Stimulated activated CD4-positive, alpha-beta T cell treated with anti-CD3 and anti-CD28 coated beads, Interleukin-4, amount 100 ng/mL, for 1 hour (primary cell): ENCODE measurements around the gene TMC2.
"Not testable (repeated sequence)": the region's sequence is repeated elsewhere in the genome, so short reads cannot be mapped to it uniquely, and the experiment has no call there.

Source experiments
- DNase-seq: peaks from one replicate; pipeline ENCODE4 v3.0.0-alpha.2; 2020

TMC2 gene

DNA sequence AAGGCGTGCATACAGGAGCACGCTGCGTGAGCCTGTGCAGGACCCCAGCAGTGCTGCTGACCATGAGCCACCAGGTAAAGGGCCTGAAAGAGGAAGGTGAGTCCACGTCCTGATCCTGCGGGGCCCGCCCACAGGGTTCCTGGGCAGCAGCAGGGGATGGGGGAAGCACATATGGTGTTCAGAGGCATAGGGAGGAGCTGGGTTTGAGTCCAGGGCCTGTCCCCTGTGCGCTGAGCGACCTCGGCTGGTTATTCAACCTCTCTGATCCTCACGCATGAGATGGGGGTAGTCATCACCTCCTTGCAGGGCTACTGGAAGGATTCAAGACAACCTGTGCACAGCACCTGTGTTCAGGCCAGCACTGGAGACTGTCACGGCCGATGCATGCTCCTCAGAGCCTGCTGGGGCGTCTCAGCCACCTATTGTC is at the start of gene TMC2:
Gene TMC2 (plus strand): TSS at position 14 of the 427 bp plus-strand sequence. CDS start 49 bp downstream, at position 63.
- DNase-seq: no peak

GRCh38 chr20:2502808-2503384 is 33.5 kb upstream of the TMC2 start:
- not testable (repeated sequence) for DNase-seq

GRCh38 chr20:2504803-2505202 is 31.6 kb upstream of the TMC2 start:
- DNase-seq: not testable (repeated sequence)

DNA sequence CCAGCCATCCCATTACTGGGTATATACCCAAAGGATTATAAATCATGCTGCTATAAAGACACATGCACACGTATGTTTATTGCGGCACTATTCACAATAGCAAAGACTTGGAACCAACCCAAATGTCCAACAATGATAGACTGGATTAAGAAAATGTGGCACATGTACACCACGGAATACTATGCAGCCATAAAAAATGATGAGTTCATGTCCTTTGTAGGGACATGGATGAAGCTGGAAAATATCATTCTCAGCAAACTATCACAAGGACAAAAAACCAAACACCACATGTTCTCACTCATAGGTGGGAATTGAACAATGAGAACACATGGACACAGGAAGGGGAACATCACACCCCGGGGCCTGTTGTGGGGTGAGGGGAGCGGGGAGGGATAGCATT is 29.9 kb upstream of the TMC2 start:
- DNase-seq: not testable (repeated sequence)

GRCh38 chr20:2507464-2507863 is 28.9 kb upstream of the TMC2 start:
- no peak for DNase-seq

GRCh38 chr20:2507875-2508630 is 28.3 kb upstream of the TMC2 start:
- no peak for DNase-seq

GRCh38 chr20:2508631-2509467 is 27.5 kb upstream of the TMC2 start, which contains the start of gene ZNF343:
TSS of gene ZNF343 (minus strand) at chr20:2508915. CDS start at chr20:2493895, 15,020 bp downstream.
- DNase-seq: peak; percentile 70

DNA sequence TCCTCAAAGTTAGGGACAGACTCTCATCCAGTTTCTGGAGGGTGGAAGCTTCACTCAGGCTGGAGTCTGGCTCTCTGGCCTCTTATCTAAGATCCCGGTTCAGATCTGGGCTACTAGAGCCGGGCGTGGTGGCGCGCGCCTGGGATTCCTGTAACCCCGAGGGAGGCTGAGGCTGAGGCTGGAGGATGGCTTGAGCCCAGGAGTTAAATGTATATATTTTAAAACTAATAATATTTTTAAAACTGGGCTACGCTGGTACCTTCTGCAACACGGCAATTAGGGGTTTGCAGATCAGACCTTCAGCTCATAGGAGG is 26.9 kb upstream of the TMC2 start:
- no peak for DNase-seq

- no peak for DNase-seq
These were observed 26.6 kb upstream of the TMC2 start for GRCh38 chr20:2509794-2510193.

DNA sequence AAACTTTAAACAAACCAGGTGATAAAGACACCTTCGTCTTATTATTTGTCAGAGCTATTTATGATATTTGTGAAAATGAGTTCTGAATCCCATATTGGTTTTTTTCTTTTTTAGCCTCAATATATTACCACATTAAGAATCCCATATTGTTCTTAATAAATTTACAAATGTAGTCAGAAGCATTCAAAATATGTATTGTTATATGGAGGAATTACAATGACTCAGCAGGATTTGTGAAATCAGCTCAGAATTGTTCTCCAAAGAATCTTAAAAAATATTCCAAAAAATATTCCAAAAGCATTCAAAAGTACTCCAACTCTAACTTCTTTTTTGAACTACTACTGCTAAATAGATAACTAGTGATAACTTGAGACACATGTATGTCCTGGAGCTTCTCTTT is 21.2 kb upstream of the TMC2 start:
- no peak for DNase-seq

- DNase-seq: no peak
These were observed 20.0 kb upstream of the TMC2 start for GRCh38 chr20:2516399-2516798.

DNA sequence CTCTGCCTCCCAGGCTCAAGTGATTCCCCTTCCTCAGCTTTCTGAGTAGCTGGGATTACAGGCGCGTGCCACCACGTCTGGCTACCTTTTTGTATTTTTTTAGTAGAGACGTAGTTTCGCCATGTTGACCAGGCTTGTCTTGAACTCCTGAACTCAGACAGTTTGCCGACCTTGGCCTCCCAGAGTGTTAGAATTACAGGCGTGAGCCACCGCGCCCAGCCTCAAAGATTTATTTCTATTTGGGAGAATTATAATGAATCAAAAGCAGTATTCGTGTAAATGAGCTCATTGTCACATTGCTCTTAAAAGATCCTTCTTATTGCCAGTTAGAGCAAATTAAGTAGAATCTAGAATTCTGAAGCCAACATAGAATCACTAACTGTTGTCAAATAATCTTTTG is 18.3 kb upstream of the TMC2 start:
- DNase-seq: no peak

GRCh38 chr20:2518558-2518957 is 17.8 kb upstream of the TMC2 start:
- DNase-seq: no peak

- no peak for DNase-seq
These were observed 17.1 kb upstream of the TMC2 start for GRCh38 chr20:2519115-2519809.

- DNase-seq: no peak
These were observed 15.8 kb upstream of the TMC2 start for GRCh38 chr20:2520617-2521016.

GRCh38 chr20:2521369-2522305 is 14.7 kb upstream of the TMC2 start:
- DNase-seq: peak; percentile 58

DNA sequence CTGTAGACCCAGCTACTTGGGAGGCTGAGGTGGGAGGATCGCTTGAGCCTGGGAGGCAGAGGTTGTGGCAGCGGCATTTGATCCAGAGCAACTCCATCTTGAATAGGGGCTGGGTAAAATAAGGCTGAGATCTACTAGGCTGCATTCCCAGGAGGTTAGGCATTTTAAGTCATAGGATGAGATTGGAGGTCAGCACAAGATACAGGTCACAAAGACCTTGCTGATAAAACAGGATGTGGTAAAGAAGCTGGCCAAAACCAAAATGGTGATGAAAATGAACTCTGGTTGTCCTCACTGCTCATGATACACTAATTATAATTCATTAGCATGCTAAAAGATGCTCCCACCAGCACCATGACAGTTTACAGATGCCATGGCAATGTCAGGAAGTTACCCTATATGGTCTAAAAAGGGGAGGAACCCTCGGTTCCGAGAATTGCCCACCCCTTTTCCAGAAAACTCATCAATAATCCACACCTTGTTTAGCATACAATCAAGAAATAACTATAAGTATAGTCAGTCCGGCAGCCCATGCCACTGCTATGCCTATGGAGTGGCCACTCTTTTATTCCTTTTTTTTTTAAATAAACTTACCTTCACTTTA is 13.4 kb upstream of the TMC2 start:
- not testable (repeated sequence) for DNase-seq

DNA sequence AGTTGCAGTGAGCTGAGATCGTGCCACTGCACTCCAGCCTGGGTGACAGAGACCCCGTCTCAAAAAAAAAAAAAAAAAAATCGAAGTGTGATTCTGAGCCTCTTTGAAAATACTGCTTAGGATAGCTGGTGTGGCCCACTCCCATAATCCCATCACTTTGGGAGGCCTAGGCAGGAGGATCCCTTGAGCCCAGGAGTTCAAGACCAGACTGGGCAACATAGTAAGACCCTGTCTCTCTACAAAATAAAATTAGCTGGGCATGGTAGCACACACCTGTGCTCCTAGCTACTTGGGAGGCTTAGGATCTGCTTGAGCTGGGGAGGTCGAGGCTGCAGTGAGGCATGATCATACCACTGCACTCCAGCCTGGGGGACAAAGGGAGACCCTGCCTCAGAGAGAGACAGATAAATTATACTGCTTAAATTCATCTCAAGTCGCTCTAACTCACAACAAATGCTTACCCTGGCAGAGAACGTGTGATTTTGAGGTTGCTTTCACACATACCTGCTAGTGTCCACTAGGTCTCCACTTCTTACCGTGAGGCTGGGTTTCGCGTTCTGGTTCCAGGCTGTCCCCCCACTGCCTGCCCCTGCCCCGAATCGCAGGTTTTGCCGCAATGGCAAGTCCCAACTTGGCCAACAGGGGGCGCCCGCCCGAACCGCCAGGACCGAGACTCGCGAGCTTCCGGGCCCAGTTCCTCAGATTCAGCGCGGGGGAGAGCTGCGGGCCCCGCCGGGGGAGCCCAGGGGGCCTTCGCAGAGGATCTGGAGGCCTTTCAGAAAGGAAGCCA is 12.3 kb upstream of the TMC2 start:
- peak; percentile 93 for DNase-seq

DNA sequence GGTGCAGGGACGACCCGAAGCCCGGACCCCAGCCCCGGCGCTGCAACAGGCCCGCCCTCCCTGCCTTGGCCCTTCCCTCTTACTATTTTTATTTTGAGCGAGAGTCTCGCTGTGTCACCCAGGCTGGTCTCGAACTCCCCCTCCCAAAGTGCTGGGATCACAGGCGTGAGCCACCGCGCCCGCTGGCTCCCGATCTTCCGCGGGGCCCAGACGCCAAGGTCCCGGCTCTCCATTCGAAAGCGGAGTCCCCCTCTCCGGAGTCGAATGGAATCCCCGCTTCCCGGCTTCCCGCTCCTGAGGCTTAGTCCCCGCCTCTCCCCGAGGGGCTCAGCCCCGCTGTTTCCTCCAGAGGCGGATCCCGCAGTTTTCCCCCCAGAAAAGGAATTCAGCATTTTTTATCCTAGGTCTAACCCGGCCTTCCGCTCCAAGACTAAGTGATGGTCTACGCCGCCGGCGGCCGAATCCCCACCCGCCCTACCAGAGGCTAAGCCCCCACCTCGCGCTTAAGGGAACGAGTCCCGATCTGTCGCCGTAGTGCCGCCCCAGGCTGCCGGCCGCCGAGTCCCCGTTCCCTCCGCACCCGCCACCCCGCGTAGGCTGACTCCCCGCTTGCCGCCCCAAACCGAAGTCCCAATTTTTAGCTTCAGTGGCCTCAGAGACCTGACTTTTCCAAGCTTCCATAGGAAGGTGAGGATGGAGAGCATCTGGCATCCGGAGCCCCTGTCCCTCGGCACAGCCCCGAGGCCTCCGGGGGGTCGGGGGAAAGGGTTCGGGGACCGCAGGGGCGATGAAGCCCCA is 11.5 kb upstream of the TMC2 start:
- DNase-seq: peak; percentile 45

GRCh38 chr20:2526218-2526583 is 10.2 kb upstream of the TMC2 start:
- not testable (repeated sequence) for DNase-seq
